Activated naive CD4-positive, alpha-beta T cell (primary cell): ENCODE measurements around the gene BTLA.
"Not testable (repeated sequence)": the region's sequence is repeated elsewhere in the genome, so short reads cannot be mapped to it uniquely, and the experiment has no call there.

Experiments used
- DNase-seq, 4 experiments: peaks; one replicate each; lab custom pipeline; 2025; lab: John Stamatoyannopoulos, UW

BTLA gene

DNA sequence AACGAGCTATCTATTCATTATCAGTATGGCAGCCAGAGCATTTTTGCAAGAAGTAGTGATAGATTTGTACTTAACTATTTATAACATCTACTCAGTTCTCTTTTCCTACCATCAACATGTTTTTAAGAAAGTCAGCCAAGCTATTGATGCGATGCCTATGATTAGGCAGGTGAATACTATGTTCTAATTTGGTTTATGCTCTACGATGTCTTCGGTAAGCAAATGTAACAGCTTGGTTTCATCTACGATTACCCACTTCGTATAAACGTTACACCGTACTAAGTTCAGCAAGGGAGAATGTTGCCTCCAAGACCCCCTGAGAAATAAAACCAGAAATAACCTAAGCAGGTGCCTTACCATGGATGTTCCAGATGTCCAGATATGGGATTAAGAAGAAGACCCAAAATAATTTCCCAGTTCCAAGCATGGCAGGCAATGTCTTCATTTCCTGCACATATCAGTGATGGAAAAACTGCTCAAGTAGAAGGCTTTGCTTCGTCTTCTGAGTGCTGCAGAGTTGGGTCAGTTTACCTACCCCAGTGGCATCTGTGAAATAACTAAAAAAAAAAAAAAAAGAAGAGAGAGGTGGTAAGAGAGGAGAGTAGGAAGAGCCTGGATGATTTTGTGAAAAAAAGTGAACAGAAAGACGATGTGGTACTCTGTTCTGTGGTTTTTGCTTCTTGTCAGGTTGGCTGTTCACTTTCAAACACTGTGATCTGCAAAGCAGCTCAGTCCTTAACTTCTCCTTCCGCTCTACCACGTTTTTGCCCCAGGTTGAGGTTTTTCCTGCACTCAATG is at the start of gene BTLA:
BTLA (minus strand) TSS at position 559 of the 798 bp plus-strand sequence; CDS start at position 445, 114 bp downstream.
- DNase-seq = no peak

DNA sequence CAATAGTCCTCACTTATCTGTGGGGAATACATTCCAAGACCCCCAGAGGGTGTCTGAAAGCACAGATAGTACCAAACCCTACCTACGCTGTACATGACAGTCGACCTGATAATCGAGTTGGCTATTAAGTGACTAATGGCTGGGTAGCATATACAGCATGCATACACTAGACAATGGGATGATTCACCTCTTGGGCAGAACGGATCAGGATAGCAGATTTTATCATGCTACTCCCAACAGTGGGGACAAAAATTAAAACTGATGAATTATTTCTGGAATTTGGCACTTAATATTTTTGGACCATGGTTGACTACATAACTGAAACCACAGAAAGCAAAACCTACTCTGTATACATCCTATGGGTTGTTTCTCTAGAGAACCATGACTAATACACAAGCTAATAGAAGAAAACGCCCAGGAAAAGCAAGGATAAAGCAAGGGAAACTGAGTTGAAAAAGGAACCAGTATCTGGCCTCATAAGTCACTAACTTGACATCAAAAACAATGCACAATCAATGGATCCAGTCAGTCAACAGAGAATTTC is 47.0 kb upstream of the BTLA start:
- no peak for DNase-seq

DNA sequence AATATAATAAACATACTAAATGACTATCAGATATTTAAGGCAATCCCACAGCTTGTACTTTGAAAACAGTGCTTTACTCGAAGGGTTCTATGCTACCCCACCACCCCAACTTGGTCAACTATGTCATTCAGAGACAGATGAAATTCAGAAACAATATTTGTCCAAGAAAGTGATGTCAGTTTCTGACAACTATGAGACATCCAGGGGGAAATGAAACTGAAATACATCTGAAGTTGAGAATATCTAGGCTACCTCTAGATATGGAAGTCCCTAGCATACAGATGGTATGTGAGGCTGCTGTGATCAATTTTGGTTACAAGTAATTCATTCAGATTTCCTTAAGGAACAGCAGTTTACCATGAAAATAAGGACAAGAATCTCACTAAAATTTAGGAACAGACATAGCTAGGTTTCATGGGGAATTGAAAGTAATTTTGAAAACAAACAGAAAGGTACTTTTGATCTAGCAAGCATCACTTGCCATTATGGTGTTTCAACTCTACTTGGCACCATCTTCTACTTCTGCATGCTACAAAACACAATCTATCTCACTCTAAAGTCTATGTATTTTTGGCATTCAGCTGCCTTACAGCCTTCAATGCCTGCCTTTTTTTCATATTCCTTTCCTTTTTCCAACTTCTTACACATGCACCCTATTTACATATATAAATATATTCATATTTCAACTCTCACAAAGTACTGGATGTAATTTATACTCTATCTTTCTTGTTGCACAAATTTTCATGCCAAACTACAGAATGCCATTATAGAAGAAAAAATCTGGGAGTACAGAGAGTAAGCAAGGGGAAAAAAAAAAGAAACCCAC is 40.8 kb upstream of the BTLA start:
- DNase-seq = no peak

- DNase-seq = no peak
These were observed 32.1 kb upstream of the BTLA start for GRCh38 chr3:112531358-112531781.

- DNase-seq = no peak
These were observed 31.3 kb upstream of the BTLA start for GRCh38 chr3:112530573-112530972.

DNA sequence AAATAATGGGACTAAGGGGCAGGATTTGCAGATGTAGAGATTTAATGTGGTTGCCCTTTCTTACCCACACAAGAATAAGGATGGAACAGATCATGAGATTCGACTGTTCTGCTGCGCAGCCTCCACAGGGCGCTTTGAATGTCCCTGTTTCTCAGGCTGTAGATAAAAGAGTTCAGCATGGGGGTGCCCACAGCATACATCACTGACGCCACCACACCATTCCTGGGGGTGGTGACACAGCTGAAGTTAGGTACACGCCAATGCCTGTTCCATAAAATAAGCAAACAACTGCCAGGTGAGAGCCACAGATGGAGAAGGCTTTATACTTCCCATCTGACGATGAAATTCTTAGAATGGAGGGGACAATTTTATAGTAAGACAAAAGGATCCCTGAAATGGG is 24.9 kb upstream of the BTLA start:
- DNase-seq = not testable (repeated sequence)

GRCh38 chr3:112519424-112520001 is 20.2 kb upstream of the BTLA start:
- DNase-seq = no peak

GRCh38 chr3:112518970-112519369 is 19.7 kb upstream of the BTLA start:
- not testable (repeated sequence) for DNase-seq

DNA sequence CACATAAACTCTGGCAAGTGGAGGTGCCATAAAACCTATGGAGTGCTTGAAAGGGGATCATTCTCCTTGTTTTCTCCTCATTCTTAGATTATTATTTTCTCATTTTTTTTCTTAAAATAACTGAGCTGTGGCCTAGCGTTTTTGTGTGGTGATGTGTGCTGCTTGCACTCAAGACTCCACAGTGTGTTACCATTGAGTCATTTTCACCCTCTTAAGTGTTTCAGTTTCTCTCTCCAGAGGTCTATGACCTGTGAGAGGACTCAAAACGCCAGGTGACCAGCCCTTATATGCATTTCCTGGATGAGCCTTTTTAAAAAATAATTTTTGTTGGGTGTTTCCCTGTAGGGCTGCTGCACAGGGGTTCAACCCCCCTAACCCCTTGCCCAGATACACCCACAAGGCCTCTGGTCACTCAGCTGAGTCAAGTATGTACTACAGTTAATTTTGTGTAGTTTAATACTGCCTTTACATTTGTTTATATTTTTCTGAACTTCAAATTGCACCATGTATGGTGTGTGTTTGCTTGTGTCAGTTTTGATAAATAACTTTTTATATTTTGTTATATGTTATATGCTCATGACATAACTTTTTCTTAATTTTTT is 15.4 kb upstream of the BTLA start:
- no peak for DNase-seq

GRCh38 chr3:112512320-112512719 is 13.0 kb upstream of the BTLA start:
- no peak for DNase-seq

GRCh38 chr3:112508860-112509259 is 9.6 kb upstream of the BTLA start:
- DNase-seq = no peak

- no peak for DNase-seq
These were observed 9.0 kb upstream of the BTLA start for GRCh38 chr3:112508261-112508660.

DNA sequence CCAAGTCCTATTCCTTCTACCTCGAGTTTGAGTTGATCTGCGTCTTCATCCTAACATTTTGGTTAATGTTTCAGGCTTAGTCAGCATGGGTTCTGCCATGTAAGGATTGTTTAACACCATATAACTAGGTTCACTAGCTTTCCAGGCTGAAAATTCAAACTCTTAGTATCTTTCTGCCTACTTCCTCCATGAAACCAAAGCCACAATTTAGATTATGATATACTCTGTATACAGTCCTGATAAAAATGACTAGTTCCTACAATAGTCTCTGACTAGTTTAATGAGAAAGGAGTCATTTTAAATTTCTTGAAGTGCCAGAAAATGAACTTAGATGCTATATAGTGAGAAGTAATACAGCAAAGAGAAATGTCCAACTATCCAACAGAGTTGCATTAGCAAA is 6.6 kb upstream of the BTLA start:
- DNase-seq = no peak

GRCh38 chr3:112504123-112504522 is 4.9 kb upstream of the BTLA start:
- DNase-seq = no peak

GRCh38 chr3:112503304-112503972 is 4.2 kb upstream of the BTLA start:
- DNase-seq = no peak

DNA sequence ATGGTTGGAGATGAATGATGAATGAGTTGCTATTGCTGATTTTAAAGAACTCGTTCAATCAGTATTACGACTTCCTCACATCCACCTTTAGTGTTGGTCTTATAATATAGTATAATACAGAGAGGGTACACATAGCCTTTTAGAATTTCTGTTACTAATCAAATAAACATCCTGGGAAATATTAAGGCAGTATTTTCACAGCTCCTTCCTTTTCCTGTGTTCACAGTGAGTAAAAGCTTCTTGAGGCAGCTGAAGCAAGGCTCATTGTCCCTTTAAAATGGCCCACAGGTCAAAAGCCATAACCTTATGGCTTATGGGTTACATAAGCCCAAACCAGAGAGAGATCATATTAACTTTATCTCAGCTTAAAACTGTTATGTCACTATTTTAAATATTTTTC is 1.3 kb upstream of the BTLA start:
- DNase-seq = no peak

- no peak for DNase-seq
These were observed 1.2 kb downstream of the BTLA start for GRCh38 chr3:112497897-112498548.

DNA sequence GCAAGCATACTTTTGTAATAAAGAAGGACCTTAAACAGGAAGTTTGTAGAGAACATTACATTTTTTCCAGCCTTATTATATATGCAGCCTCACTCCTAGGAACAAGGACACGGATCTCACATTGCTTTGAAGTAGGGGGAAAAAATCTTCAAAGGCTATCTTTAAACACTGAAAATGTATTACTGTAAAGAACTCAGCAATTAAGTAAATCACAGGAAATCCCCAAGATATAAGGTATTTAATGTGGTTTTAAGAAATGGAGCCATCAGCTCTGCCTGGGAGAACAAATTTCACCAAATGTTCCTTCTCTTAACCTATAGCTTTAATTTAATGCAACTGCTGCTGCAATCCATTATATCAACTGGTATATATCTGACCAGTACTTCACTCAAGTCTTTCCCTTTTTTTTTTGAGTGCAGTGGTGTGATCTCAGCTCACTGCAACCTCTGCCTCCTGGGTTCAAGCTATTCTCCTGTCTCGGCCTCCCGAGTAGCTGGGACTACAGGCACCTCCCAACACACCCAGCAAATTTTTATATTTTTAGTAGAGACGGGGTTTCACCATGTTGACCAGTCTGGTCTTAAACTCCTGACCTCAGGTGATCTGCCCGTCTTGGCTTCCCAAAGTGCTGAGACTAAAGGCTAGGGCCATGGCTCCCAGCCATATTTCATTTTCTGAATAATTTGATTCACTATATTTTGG is 2.8 kb downstream of the BTLA start:
- DNase-seq = no peak

DNA sequence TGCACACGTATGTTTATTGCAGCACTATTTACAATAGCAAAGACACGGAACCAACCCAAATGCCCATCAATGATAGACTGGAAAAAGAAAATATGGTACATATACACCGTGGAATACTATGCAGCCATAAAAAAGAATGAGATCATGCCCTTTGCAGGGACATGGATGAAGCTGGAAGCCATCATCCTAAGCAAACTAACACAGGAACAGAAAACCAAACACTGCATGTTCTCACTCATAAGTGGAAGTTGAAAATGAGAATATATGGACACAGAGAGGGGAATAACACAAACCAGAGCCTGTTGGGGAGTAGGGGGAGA is 4.9 kb downstream of the BTLA start:
- not testable (repeated sequence) for DNase-seq

- no peak for DNase-seq
These were observed 7.1 kb downstream of the BTLA start for GRCh38 chr3:112492124-112492523.

DNA sequence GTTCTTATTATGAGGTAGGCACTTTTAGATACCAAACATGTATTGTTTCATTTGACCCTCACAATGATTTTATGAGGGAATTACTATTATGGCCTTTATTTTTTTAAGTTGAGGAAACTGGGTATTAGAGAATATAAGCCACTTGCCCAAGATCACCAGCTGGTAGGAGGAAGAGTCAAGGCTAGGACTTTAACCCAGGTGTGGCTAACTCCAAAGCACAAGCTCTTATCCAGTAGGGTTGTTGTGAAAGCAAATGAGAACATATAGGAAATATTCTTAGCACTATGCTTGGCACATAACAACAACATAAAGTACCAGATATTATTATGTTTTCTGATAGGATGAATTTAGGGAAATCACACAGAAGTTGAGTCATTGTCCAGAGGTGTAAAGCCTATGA is 7.9 kb downstream of the BTLA start:
- DNase-seq = no peak
